ENCODE measurements around the gene CHAT. TPM values are rescaled to one million over a fixed set of nuclear protein-coding genes. Genes with fewer than 3 reads are reported as not detected.

CHAT gene
- polyA plus RNA-seq, 5 donors, result not detected

DNA sequence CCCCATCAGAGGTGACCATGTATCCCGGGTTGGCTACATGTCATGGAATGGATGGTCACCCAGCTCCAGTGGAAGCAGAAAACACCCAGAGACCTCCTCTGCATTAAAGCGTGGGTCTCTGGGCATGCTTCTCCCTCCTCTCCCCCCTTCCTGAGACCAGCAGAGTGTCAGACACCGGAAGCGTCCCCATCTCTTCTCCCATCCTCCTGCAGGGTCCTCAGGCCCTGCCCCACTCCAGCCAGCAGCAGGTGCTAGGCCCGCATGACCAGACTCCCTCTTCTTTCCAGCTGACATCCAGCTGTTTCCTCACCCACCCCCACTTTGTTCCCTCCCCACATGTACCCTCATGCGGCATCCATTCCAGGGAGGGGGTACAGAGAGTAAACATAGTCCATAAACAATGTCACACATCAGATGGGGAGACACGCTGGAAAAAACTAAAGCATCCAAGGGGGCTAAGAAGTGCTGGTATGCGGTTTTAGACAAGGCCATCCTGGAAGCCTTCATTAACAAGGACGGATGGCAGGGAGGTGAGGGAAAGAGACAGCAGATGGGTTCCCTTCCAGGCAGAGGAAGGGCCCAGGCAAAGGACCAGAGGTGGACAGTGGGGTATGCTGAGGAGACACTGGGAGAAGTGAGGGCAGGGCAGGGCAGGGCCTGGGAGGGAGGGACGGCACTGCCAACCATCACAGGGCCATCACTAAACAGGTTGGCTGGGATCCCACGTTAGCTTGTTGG lies 16.2 kb upstream of the CHAT start:
- DNase-seq, result no peak

DNA sequence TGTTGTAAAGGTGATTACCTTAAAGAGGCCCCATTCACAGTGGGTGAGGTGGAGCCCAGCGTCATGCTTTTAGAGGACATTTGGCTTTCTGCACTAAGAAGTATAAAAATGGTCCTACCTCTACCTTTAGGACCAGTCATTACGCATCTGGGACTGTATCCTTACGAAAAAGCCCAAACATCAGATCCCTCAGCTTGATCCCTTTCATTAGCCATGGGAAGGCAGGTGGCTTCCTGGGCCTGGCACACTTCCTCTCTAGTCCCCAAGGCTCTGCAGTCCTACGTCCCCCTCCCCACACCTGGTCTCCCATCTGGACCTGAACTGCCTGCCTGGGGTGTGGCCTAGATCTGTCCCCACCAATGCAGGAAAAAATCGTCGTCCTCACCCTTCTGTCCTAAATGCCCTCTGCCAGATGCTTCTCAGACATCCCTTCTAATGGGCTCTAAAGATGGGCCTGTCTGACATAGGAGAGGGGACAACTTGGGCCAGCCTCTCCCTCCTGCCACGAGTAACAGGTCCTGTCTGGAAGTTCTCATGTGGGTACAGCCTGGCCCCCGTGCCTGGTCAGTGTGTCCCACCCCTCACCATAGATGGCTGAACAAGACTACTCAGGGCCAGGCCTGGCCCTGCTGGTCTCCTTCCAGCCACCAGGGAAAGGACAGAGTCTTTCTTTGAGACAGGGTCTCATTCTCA lies 15.5 kb upstream of the CHAT start:
- DNase-seq, result no peak

DNA sequence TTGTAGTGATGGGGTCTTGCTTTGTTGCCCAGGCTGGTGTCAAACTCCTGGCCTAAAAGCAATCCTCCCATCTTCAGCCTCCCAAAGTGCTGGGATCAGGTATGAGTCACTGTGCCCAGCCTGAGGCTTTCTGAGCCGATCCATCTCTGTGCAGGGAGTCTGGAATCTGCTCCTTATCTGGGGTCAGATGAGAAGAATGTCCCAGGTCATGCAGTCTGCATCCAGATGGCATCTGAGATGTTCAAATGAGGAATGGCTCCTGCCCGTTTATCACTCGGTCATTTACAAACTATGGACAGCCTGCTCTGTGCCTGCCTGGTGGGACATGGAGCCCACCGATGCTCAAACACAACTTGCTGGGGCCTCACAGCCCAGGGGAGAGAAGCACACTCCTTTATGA lies 14.9 kb upstream of the CHAT start:
- DNase-seq, result no peak

DNA sequence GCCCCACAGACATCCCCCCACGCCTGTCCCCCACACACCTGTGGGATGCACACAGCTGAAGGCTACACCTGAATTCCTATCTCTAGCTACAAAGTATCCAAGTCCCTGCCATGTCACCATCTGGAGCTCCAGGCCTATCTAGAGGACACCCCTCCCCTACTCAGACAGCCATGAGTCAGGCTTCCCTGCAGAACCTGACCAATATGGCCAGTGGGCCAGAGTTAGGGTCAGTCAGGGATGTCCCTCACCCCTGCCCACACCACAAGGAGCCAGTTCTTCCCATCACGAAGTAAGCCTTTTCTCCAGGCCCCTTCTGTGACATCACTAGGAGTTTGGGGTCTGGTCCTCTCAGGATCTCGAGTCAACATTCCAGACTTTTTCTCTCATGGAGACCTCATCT lies 14.3 kb upstream of the CHAT start:
- no peak for DNase-seq

DNA sequence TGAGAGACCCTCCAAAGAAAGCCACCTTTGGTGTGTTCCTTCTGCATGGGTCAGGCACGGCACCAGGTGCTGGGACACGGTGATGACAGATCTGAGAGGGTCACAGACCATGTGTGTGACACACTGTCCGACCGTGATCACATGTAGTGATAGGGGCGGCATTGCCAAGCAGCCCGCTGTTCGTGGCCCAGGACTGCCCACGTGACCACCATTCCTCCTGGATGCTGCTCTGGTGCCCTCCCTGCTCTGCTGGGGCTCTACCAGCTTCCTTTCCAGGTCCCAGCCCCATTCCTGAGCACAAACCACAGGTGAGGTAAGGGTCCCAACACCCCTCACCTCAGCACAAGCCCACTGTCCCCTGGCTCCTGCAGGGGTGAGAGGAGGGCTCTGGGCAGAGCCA lies 13.8 kb upstream of the CHAT start:
- no peak for DNase-seq

DNA sequence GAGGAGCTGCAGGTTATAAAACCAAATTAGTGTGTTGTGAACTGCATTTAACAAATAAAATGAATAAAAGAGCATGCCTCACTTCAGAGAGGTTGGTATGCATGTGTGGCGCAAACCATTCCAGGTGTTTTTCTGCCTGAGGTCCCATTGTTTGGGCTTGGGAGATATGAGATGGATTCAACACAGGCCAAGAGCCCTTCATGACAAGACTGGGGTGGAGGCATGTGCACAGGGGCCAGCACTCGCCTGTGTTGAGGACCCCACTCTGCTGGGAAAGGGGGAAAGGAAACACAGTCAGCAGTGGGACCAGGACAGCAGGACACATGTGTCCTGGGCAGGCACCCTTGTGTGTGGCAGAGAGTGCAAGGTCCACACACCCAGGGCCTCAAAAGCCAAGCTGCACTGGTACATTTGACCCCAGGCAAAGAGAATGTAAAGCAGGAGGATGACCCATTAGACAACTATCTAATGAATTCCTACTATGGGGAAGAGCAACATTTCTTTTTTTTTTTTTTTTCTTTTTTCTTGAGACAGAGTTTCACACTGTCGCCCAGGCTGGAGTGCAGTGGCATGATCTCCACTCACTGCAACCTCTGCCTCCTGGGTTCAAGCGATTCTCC lies 12.9 kb upstream of the CHAT start:
- no peak for DNase-seq

DNA sequence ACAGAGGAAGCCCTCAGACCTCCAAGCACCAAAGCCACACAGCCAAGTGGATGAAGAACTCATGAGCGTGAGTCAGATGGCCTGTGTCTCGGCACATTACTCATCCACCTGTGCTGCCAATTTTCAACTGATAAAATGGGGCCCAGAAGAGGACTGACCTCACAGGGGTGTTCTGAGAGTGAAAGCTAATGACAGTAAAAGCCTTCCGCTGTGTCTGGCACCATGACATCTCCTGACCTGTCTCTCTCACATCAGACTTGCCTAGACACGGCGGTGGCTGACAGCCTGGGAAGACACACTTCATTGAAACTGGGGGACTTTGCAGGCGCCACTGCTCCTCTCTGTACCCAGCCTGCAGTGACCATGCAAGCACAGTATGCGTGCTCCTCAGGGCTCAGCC lies 12.0 kb upstream of the CHAT start:
- no peak for DNase-seq

DNA sequence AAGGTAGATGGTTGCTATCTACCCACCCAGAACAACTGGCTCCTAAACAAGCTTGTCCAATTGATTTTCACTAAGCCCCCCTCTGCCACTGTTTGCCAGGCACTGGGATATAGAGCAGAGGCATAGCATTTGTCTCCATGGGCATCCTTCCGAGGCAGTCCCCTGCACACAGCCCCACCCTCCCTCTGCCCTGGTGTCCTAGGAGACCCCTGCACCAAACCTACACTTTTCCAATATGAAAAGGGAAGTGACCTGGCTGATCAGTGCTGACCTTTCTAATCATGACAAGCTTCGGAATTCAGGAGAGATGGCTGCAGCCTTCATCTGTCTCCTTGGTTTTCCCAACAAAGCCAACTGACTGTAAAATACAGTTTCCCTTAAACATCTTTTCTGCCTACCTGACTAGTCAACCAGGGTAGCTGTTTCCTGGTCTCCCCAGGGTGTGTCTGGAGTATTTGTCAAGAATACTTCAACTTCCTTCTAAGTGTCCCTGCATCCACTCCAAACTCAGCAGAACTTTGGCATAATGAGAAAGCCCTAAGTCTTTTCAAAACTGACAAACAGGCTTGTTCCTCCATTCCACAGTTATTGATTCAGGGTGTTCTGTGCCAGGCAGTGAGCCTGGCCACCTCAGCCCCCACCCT lies 11.3 kb upstream of the CHAT start:
- DNase-seq, result no peak

DNA sequence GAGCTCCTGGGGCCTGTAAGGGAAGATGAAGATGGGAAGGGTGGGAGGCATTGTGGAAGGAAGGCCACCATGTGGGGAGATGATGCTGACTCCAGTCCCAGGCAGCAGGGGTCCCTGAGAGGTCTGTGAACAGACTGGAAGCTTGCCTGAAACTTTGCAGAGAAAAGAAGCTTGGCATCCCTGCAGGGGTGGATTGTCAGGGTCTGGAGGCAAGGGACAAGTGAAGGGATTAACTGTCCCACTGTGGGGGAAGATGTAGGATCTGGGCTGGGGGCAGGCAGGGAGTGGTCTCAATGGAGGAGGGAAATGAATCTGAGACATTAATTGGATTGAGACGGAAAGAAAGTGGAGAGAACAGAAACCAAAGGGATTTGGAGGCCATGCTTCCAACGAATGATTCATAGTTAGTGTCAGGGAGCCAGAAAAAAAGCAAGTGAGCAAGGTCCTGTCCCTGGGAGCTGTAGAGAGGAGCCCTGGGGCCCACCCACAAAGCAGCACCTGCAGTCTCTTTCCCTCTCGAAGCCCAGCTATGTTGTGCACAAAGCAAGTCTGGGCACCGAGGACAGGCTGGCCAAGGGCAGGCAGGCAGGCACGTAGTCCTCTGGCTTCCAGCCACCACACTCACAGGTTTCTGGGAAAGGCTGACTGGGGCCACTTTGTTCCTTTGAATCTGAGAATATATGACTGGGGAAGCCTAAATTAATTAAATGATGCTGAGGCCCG lies 8.5 kb upstream of the CHAT start:
- no peak for DNase-seq

DNA sequence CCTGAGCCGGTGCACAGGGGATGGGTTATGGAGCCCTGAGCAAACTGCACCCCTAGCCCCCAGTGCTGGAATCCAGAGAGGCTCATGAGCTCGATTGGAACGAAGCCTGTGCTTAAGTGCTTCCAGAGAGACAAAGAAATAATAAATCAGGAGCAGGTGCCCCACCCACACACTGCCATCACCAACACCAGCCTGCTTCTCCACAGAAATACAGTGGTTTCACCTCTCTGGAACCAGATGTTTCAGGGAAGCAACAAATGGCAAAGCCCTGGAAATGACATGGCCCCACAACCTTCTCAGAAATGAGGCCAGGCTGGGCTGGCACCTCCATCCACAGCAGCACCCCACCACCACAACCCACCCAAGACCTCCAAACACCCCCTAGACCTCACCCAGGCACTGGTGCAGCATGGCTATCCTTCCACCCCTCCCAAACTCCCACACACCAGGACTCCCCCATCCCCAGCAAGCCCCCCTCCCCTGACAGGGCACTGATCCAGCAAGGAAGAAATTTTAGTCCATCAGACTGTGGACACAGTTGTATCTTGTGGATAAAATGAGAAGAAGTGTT lies 7.8 kb upstream of the CHAT start:
- no peak for DNase-seq

DNA sequence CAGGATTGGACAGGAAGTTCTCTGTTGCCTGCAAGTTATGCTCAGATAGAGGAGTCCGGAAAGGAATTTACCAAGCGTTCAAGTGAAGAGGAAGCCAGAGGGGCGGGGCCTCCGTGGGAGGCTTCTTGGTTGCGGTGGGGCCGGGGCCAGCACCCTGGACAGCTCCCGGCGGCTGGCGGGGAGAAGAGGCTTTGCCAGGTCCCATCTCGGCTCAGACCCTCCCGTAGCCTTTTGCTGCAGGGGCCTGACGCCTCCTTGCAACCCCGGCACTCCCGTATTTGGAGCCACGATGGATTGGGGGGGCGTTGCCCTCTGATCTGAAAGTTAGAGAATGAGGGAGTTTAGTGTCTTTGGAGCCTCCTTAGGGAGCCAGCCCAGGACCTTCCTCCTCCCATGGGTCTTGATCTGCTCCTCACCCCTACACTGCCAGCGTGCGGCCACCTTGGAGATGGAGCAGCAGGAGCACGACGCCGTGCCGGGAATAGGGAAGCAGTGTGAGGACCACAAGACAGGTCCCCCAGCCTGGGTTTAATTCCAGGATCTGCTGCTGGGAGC lies 6.8 kb upstream of the CHAT start:
- peak; percentile 60 to 78 for DNase-seq

DNA sequence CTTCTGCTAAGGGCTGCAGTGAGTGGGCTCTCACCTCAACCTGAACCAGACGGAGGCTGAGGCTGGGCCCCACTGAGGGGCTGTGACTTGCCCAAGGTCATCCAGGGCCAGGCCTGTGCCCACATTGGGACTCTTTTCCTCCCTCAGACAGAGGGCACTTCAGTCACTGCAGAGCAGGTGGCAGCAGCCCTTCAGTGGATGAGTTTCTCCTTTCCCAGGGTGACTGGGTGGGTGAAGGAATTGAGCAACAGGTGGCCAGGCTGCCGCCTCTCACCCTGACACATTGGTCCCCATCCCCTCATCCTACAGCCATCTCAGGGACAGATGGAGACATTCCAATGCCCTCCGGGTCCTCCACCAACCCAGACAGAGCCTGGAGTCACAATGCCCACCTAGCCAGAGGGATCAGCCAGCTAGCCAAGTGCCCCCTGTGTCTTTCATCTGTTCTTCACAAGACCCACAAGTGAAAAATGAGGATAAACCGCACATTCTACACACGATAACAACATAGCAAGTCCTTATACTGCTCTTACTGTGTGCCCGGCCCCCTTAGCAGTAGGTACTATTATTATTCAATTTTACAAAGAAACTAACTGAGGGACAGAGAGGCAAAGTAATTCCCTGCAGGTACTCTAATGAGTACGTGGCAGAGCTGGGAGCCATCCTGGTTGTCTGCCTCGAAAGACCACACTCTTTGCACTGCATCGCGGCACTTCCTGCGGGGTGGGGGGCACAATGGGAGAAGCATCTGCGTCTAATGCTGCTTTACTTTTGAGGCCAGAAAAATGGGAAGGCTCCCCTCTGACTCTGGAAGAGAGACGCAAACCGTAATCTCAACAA lies 5.5 kb upstream of the CHAT start:
- DNase-seq, result no peak

DNA sequence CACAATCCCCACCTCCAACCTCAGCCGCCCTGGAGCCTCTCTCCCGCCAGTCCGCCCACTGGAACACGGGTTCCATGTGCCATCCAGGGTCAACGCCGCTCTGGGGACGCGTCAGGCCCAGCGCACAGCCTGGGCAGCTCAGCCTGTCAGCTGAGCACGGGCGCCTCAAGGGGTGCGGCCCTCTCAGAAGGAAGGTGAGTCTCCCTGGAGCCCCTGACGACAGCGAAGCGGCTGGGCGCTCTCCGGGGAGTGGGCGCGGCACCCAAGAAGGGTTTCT lies 4.9 kb upstream of the CHAT start:
- no peak for DNase-seq

DNA sequence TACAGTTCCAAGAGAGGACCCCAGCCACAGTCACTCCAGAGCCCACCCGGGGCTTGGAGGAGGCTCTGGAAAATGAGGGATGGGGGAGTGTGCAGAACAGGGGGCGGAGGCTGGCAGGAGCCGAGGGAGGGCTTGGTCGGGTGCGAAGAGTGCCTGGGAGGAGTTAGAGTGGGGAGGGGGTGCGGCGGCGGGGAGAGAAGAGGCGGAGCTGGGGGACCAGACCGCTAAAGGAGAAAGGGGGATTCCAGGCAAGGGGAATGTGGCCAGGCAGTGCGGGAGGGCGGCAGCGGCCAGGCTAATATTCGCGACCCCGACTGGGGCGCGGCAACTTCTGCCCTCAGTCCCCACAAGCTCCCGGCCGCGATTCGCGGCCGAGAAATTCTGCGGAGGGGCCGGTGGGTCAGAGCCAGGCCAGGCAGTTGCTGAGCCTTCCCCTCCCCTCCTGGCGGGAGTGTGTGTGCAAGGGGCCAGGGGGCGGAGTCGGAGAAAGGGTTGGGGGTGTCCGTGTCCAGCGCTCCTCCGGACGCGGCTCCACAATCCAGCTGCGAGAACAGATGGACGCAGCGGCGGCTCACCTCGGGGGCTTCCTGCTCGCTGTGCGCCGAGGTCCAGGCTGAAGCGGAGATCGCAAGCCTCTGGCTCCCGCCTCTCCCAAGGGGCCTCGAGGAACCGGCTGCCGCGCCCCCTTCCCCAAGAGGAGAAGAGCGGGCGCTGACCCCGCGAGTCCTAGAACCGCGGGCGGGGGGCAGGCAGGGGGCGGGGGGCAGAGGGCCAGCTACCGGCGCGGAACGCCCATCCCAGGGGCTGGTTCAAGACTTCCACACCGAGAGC lies 4.3 kb upstream of the CHAT start:
- DNase-seq, result no peak

DNA sequence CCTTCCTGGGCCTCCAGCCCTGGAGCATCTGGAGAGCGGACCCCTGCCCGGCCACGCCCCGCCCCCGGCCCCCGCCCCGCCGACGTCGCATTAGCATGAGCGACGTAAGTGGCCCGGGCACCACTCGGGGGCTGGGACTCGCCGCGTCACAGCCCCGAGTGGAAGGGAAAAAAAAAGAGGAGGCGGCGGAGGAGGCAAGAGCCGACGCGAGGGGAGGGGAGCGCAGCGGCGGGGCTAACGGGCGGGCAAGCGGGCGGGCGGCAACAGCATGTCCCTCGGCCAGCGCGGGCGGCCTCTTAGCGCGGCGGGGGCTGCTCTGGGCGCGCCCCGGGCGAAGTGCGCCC lies 3.8 kb upstream of the CHAT start, which contains the start of gene SLC18A3:
Gene SLC18A3, plus strand, starts transcription at position 197 of the 344 bp plus-strand sequence. CDS start 431 bp downstream, outside the sequence.
- no peak for DNase-seq

DNA sequence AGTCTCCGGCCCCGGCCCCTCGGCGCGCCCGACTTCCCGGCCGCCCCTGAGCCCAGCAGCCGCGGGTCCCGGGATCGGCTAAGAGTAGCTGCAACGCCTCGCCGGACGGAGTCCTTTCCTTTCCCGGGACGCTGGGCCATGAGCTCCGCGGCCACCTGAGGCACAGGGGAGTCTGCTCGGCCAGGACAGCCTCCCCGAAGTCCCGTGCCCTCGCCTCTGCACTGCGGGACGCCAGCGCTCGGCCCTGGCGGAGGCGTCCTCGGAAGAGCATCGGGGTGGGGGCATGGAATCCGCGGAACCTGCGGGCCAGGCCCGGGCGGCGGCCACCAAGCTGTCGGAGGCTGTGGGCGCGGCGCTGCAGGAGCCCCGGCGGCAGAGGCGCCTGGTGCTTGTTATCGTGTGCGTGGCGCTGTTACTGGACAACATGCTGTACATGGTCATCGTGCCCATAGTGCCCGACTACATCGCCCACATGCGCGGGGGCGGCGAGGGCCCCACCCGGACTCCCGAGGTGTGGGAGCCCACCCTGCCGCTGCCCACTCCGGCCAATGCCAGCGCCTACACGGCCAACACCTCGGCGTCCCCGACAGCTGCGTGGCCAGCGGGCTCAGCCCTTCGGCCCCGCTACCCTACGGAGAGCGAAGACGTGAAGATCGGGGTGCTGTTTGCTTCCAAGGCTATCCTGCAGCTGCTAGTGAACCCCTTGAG lies 3.2 kb upstream of the CHAT start:
- no peak for DNase-seq

DNA sequence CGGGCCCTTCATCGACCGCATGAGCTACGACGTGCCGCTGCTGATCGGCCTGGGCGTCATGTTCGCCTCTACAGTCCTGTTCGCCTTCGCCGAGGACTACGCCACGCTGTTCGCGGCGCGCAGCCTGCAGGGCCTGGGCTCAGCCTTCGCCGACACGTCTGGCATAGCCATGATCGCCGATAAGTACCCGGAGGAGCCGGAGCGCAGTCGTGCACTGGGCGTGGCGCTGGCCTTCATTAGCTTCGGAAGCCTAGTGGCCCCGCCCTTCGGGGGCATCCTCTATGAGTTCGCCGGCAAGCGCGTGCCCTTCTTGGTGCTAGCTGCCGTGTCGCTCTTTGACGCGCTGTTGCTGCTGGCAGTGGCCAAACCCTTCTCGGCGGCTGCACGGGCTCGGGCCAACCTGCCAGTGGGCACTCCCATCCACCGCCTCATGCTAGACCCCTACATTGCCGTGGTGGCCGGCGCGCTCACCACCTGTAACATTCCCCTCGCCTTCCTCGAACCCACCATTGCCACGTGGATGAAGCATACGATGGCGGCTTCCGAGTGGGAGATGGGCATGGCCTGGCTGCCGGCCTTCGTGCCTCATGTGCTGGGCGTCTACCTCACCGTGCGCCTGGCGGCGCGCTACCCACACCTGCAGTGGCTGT lies 2.5 kb upstream of the CHAT start:
- no peak for DNase-seq

DNA sequence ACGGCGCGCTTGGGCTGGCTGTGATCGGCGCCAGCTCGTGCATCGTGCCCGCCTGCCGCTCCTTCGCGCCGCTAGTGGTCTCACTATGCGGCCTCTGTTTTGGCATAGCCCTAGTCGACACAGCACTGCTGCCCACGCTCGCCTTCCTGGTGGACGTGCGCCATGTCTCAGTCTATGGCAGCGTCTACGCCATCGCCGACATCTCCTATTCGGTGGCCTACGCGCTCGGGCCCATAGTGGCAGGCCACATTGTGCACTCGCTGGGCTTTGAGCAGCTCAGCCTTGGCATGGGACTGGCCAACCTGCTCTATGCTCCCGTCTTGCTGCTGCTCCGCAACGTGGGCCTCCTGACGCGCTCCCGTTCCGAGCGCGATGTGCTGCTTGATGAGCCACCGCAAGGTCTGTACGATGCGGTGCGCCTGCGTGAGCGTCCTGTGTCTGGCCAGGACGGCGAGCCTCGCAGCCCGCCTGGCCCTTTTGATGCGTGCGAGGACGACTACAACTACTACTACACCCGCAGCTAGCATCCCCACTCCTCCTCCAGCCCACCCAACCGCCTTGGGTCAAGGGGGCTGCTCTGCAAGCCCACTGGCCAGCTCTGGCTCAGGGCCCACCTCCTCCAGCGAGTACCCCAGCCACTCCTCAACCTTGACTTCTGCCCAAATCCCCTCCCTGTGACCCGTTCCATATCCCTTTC lies 1.9 kb upstream of the CHAT start:
- no peak for DNase-seq

Data from right lung (tissue), 5 donors.